C4-2B (cell line): Measurements from ENCODE around the gene GAK.

Source experiments
- H3K27ac ChIP-seq: fragments of 450-650 bp; 2 replicates; pipeline ENCODE4 v1.5.1; 2017
- CTCF ChIP-seq: fragments of 450-650 bp; conservative IDR thresholded peaks from 2 replicates; pipeline ENCODE4 v1.5.1; 2017; ENCODE audit warnings: mild to moderate bottlenecking
- ZFX ChIP-seq: fragments of 450-650 bp; IDR thresholded peaks from 2 replicates; pipeline ENCODE4 v1.6.1; 2017

The GAK gene

GRCh38 chr4:855880-856224 lies 76.3 kb downstream of the GAK start:
- H3K27ac ChIP-seq, result no peak overlapping the region
- TF ChIP-seq ZFX, result no peak

- TF ChIP-seq ZFX (no peak), CTCF (no peak)
- H3K27ac ChIP-seq, result no peak overlapping the region
These were observed 77.8 kb downstream of the GAK start for GRCh38 chr4:854356-854755.

- TF ChIP-seq ZFX, result no peak
- no peak for TF ChIP-seq CTCF
These were observed 78.7 kb downstream of the GAK start for GRCh38 chr4:853416-853781.

DNA sequence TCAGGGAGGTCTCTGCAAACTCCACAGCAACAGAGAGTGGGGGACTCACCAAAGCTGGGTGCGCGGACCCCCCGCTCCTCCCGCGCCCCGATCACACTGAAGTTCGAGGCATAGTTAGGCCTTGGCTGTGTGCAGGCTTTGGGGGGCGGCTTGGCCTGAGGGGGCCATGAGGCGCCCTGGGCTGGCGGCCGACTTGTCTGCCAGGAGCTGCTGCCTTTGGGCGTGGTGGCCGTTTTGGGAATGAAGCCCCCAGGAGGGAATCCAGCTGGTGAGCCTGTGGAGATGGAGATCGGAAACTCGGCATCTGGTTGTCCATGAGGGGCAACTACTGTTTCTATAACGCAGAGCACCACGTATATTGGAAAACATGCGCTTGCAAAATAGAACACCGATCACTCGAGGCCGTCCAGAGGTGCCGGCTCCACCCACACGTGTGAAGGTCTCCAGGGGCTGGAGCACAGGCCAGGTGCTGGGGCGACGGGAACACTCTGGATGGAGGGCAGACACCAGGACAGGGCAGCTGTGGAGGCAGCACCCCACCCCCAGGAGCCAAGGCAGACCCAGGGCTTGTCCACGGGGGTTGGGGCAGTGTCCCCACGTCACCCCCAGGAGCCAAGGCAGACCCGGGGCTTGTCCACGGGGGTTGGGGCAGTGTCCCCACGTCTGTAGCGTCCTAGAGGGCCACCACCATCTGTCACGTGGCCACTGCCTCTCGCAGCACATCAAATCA lies 80.2 kb downstream of the GAK start:
- TF ChIP-seq ZFX (no peak), CTCF (no peak)
- no peak overlapping the region for H3K27ac ChIP-seq

More at GRCh38 chr4:853416-853781, 78.7 kb downstream of the GAK start:
- no peak overlapping the region for H3K27ac ChIP-seq

DNA sequence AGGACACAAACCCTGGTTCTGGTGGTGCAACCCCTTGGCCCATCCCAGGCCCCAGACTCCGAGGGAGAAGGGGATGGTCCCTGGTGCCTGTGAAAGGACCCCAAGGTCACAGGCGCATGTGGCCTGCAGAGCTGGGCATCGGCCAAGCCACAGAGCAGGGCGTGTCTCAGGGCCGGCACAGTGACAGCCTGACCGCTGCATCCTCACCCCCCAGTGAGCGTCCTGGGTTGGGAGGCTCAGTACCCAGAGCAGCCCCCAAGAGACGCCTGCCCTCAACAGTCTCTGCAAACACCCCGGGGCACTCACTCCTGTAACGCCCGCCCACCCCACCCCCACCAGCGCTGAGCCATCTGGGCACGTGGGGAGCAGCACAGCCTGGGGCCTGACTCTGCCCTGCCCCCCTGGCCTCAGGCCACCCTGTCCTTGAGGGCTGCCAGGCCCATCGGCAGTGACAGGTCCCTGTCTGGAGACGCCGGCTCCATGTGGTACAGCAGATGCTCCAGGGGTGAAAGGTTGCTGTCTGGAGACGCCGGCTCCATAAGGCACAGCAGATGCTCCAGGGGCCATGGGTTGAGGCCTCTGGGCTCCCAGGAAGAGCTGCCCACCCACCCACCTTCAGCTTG lies 81.7 kb downstream of the GAK start:
- no peak overlapping the region for H3K27ac ChIP-seq
- TF ChIP-seq ZFX (no peak), CTCF (no peak)

DNA sequence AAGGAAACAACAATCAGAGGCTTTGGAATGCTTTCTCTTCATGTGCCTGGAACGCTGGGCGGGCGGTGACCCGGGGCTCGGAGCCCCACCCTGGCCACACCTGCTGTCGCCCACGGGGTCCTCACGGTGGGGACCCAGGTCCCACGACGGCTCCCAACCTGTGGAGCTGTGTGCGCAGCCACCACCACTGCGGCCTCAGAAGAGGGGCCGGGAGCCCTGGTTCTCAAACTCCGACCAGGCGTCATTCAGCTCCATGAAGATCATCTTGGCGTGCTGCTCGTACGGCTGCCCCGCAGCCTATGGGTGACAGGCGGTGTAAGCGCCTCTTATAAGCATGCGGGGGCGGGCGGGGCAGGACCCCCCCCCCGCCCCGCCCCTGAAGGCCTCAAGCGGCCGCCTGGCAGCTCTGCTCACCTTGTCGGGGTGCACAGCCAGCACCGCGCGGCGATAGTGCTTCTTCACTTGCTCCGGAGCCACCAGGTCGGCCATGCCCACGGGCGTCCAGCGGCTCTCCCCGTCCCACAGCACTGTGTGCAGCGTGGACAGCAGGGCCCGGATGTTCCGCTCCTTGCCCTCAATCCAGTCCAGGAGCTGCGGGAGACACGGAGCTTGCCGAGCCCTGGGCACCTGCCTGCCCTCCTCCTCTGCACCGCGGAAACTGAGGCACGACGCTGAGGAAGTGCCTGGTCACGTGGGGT lies 82.5 kb downstream of the GAK start:
- H3K27ac ChIP-seq, result no peak overlapping the region
- TF ChIP-seq CTCF (no peak), ZFX (no peak)

GRCh38 chr4:848803-849477 lies 83.2 kb downstream of the GAK start:
- TF ChIP-seq CTCF (no peak), ZFX (no peak)
- H3K27ac ChIP-seq, result no peak overlapping the region
